B cell (primary cell): ENCODE measurements around the gene CNTF.

Source experiments
- CTCF ChIP-seq: fragments of 200-600 bp; IDR thresholded peaks from one replicate; pipeline ENCODE4 v1.8.0; 2022; ENCODE audit warnings: antibody characterized with exemption, mild to moderate bottlenecking
- EZH2 ChIP-seq: IDR thresholded peaks from 2 replicates; pipeline ENCODE4 v1.6.1; 2012; ENCODE audit warnings: borderline replicate concordance, low read depth, mild to moderate bottlenecking, moderate library complexity, low read length; ENCODE audit not compliant: insufficient read depth, poor library complexity, severe bottlenecking

GRCh38 chr11:58637371-58637770, 14.9 kb downstream of the CNTF start:
- no peak for TF ChIP-seq CTCF
- no peak for TF ChIP-seq EZH2
